ENCODE data around the gene LCP1. TPM values are rescaled to one million over a fixed set of nuclear protein-coding genes. Genes with fewer than 3 reads are reported as not detected.

The LCP1 gene
- total and polyA plus RNA-seq, 4 donors: 42.9 to 539 (median 158) TPM

DNA sequence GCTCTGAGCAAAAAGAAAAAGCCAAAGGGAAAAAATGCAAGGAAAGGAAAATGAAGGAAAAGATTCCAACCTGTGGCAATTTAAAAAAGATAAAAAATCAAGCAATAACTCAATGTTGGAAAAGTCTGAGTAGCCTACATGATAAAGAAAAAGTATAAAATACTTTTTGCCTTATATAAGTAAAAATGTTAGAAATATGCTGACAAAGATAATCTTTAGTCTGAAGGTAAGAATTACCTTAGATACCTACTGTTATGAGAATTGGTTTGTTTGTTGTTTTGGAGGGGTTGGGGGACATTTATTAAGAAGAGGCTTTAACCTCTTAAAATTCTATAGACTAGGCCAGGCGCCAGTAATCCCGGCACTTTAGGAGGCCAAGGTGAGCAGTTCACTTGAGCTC lies 47.5 kb downstream of the LCP1 start:
- Histone ChIP-seq H3K27me3 (ENCODE audit: control insufficient read depth in 3 of 3, insufficient read depth in 3 of 3, low read length in 2 of 3) (peaks cover 0 to 4% (median 0%) of the 10 kb centered on the region in 3 donors), H3K4me1 (ENCODE audit: control insufficient read depth in 5 of 5, insufficient read depth in 5 of 5, low read length in 5 of 5) (peaks cover 0 to 15% (median 0%) of the 10 kb centered on the region in 5 donors), H3K27ac (ENCODE audit: low read depth in 1 of 2, low read length in 1 of 2) (no peak overlapping the region), H3K9me3 (ENCODE audit: control insufficient read depth in 4 of 4, insufficient read depth in 3 of 4, low read length in 3 of 4) (no peaks in the 10 kb centered on the region), H3K9ac (ENCODE audit: insufficient read depth in 1 of 2, low read length in 2 of 2) (no peak overlapping the region), H3K36me3 (ENCODE audit: control insufficient read depth in 4 of 4, insufficient read depth in 4 of 4, low read length in 4 of 4) (peaks cover 0 to 3% (median 0%) of the 10 kb centered on the region in 4 donors), H3K4me3 (no peak overlapping the region)
- DNase-seq (no peak), ATAC-seq (ENCODE audit: insufficient read depth, low FRiP score) (no peak)
- TF ChIP-seq, protein P1, sequence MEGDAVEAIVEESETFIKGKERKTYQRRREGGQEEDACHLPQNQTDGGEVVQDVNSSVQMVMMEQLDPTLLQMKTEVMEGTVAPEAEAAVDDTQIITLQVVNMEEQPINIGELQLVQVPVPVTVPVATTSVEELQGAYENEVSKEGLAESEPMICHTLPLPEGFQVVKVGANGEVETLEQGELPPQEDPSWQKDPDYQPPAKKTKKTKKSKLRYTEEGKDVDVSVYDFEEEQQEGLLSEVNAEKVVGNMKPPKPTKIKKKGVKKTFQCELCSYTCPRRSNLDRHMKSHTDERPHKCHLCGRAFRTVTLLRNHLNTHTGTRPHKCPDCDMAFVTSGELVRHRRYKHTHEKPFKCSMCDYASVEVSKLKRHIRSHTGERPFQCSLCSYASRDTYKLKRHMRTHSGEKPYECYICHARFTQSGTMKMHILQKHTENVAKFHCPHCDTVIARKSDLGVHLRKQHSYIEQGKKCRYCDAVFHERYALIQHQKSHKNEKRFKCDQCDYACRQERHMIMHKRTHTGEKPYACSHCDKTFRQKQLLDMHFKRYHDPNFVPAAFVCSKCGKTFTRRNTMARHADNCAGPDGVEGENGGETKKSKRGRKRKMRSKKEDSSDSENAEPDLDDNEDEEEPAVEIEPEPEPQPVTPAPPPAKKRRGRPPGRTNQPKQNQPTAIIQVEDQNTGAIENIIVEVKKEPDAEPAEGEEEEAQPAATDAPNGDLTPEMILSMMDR (IDR thresholded peaks at IDR 0.05; ENCODE audit: control extremely low read depth, extremely low read depth): no peak
- WGBS, 2 donors: 80 to 89% methylated on average over 2 of the region's 2 CpGs

DNA sequence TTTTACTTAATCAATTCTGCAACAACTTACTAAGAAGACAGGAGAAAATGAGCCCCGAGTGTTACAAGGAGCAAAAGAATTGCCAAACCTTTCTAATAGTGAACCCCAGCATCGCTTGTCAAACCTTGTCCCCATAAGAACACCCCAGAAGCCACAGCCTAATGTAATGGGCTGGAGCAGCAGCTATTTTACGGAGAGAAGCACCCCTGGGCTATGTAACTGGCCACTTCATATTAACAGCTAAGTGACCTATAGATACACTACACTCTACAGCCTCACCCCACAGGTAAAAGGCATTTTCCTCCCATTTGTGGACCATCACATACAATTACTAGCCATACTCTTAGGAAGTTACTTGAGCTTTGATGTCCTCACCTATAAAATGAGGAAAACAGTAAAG lies 49.9 kb downstream of the LCP1 start:
- peaks cover 0 to 15% (median 0%) of the 10 kb centered on the region in 5 donors for H3K4me1 ChIP-seq (ENCODE audit: control insufficient read depth in 5 of 5, insufficient read depth in 5 of 5, low read length in 5 of 5)
- ATAC-seq (ENCODE audit: insufficient read depth, low FRiP score): no peak
- H3K27me3 ChIP-seq (ENCODE audit: control insufficient read depth in 3 of 3, insufficient read depth in 3 of 3, low read length in 2 of 3): peaks cover 0 to 4% (median 0%) of the 10 kb centered on the region in 3 donors
- no peak overlapping the region for H3K27ac ChIP-seq (ENCODE audit: low read depth in 1 of 2, low read length in 1 of 2)
- no peak overlapping the region for H3K4me3 ChIP-seq
- H3K36me3 ChIP-seq (ENCODE audit: control insufficient read depth in 4 of 4, insufficient read depth in 4 of 4, low read length in 4 of 4): peaks cover 0 to 3% (median 0%) of the 10 kb centered on the region in 4 donors
- TF ChIP-seq, protein P1 (IDR thresholded peaks at IDR 0.05; ENCODE audit: control extremely low read depth, extremely low read depth): no peak
- WGBS, 2 donors: 93 to 97% methylated on average over 3 of the region's 3 CpGs
- DNase-seq: no peak
- H3K9ac ChIP-seq (ENCODE audit: insufficient read depth in 1 of 2, low read length in 2 of 2): no peak overlapping the region
- H3K9me3 ChIP-seq (ENCODE audit: control insufficient read depth in 4 of 4, insufficient read depth in 3 of 4, low read length in 3 of 4): no peaks in the 10 kb centered on the region

DNA sequence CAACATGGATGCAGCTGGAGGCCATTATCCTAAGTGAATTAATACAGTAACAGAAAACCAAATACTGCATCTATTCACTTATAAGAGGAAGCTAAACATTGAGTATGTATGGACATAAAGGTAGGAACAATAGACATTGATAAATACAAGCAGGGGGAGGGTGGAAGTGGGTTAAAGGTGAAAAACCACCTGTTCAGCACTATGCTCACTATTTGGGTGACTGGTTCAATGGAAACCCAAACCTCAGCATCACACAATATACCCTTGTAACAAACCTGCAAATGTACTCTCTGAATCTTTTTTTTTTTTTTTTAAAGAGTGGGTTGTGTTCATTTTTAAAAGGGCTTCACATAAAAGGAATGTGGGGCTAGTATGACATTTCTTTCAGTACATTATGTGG lies 50.3 kb downstream of the LCP1 start:
- peaks cover 0 to 4% (median 0%) of the 10 kb centered on the region in 3 donors for H3K27me3 ChIP-seq (ENCODE audit: control insufficient read depth in 3 of 3, insufficient read depth in 3 of 3, low read length in 2 of 3)
- no peak for ATAC-seq (ENCODE audit: insufficient read depth, low FRiP score)

More for the DNA sequence above, 50.3 kb downstream of the LCP1 start:
- Histone ChIP-seq H3K36me3 (ENCODE audit: control insufficient read depth in 4 of 4, insufficient read depth in 4 of 4, low read length in 4 of 4) (peaks cover 0 to 3% (median 0%) of the 10 kb centered on the region in 4 donors), H3K9ac (ENCODE audit: insufficient read depth in 1 of 2, low read length in 2 of 2) (no peak overlapping the region), H3K9me3 (ENCODE audit: control insufficient read depth in 4 of 4, insufficient read depth in 3 of 4, low read length in 3 of 4) (no peaks in the 10 kb centered on the region), H3K4me1 (ENCODE audit: control insufficient read depth in 5 of 5, insufficient read depth in 5 of 5, low read length in 5 of 5) (peaks cover 0 to 15% (median 0%) of the 10 kb centered on the region in 5 donors), H3K27ac (ENCODE audit: low read depth in 1 of 2, low read length in 1 of 2) (no peak overlapping the region), H3K4me3 (no peak overlapping the region)
- TF ChIP-seq, protein P1 (IDR thresholded peaks at IDR 0.05; ENCODE audit: control extremely low read depth, extremely low read depth): no peak
- DNase-seq: no peak
